ENCODE measurements around the gene OR5A1.

The OR5A1 gene

GRCh38 chr11:59480359-59480758 is 44.1 kb downstream of the OR5A1 start:
- no peak for DNase-seq

Data from activated CD4-positive, alpha-beta T cell treated with anti-CD3 and anti-CD28 coated beads for 48 hours (primary cell).